Suprapubic skin (tissue), 4 donors: ENCODE results near the gene YTHDF1. TPM values are rescaled to one million over a fixed set of nuclear protein-coding genes. Genes with fewer than 3 reads are reported as not detected.

Experiments used
- DNase-seq, 2 donors: peaks; one replicate each; pipeline ENCODE4 v3.0.0-alpha.2; 2019; ENCODE audit warnings: low spot score in 2 of 2
- H3K27ac ChIP-seq: fragments of 200-600 bp; sonication (generic); one replicate; pipeline ENCODE4 v1.5.1; 2019
- H3K27me3 ChIP-seq: fragments of 200-600 bp; sonication (generic); one replicate; pipeline ENCODE4 v1.5.1; 2019
- H3K36me3 ChIP-seq: fragments of 200-600 bp; sonication (generic); one replicate; pipeline ENCODE4 v1.5.1; 2019
- H3K4me1 ChIP-seq: fragments of 200-600 bp; sonication (generic); one replicate; pipeline ENCODE4 v1.5.1; 2019
- H3K4me3 ChIP-seq: fragments of 200-600 bp; sonication (generic); one replicate; pipeline ENCODE4 v1.5.1; 2019; ENCODE audit warnings: mild to moderate bottlenecking
- H3K9me3 ChIP-seq: fragments of 200-600 bp; sonication (generic); one replicate; pipeline ENCODE4 v1.5.1; 2019
- CTCF ChIP-seq, 2 donors: fragments of 200-600 bp in 1 of 2; fragments of 450-650 bp in 1 of 2; sonication (generic) in 1 of 2; IDR thresholded peaks; one replicate each; pipeline ENCODE4 v1.5.1; 2016 to 2019; ENCODE audit warnings: antibody characterized with exemption in 2 of 2, mild to moderate bottlenecking in 1 of 2, moderate library complexity in 1 of 2
- EP300 ChIP-seq: sonication (generic); formaldehyde crosslinking; IDR thresholded peaks from one replicate; pipeline ENCODE4 v1.6.1; 2017; ENCODE audit warnings: antibody characterized with exemption
- POLR2A ChIP-seq, 2 donors: fragments of 450-650 bp; IDR thresholded peaks; one replicate each; pipeline ENCODE4 v1.6.1; 2017; ENCODE audit warnings: antibody characterized with exemption in 2 of 2, mild to moderate bottlenecking in 2 of 2, moderate library complexity in 2 of 2
- POLR2AphosphoS5 ChIP-seq, 3 donors: sonication (generic); formaldehyde crosslinking; IDR thresholded peaks; one replicate each; pipeline ENCODE4 v1.6.1; 2017; ENCODE audit warnings: antibody characterized with exemption in 3 of 3
- WGBS: methylation state at CpG from one replicate; pipeline ENCODE4 v1.1.5; 2018; 5-methylcytosine and 5-hydroxymethylcytosine counted together
- total RNA-seq, 4 donors: library from RNA; depleted of rRNA; stranded (reverse); fragments of >200 nt; gene quantifications; one replicate each; pipeline ENCODE4 v1.1.0, GENCODE V29; 2016

Gene YTHDF1
- total RNA-seq, 4 donors from 2014 or later, result 32.7 to 40.6 (median 34.0) TPM

DNA sequence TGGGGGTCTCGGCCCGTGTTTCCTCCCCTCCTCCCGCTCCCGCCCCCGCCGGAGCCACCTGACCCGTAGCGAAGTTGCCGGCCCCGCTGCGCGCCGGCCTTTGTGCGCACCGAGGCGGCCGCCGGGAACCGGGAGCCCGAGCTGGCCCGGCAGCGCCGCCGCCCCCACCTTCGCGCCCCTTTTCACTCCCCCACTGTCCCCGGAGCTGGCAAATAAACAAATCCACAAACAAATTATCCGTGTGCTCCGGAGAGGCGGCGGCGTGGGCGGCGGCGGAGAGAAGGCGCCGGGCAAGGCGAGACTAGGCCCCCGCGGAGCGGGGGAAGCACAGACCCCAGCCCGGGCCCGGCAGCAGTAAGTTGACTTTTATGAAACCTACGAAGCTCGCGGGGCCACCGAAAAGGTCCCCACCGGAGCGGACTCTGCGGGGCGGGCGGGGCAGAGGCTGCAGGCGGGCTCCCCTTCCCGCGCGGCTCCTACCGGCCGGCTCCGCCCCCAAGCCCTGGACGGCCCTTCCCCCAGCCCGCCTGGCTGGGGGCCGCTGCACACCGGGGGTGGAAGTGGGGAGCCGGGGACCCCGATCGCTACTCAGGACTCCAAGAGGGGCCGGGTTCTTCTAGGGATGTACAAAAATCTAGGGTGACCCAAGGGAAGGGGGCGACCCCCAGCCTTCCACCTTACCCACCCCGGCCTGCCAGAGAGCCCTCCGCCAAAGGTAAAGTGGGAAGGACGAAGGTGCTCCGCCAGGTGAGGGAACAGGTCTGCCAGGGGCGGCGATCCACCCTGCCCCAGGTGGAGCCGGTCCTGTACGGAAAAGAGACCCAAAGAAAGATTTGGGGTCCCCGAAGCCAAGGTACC is 40.7 kb downstream of the YTHDF1 start:
- H3K9me3 ChIP-seq, result no peaks in the 10 kb centered on the region
- peaks cover 93% of the 10 kb centered on the region for H3K27me3 ChIP-seq
- H3K36me3 ChIP-seq, result no peaks in the 10 kb centered on the region
- 0% methylated on average over 4 of the region's 77 CpGs for WGBS
- no peak overlapping the region for H3K27ac ChIP-seq
- no peak for DNase-seq
- H3K4me1 ChIP-seq, result peaks cover 42% of the 10 kb centered on the region
- TF ChIP-seq CTCF (IDR thresholded peaks at IDR 0.05) (no peak), POLR2AphosphoS5 (IDR thresholded peaks at IDR 0.05) (no peak), POLR2A (IDR thresholded peaks at IDR 0.05) (no peak), EP300 (no peak)
- H3K4me3 ChIP-seq, result no peak overlapping the region

DNA sequence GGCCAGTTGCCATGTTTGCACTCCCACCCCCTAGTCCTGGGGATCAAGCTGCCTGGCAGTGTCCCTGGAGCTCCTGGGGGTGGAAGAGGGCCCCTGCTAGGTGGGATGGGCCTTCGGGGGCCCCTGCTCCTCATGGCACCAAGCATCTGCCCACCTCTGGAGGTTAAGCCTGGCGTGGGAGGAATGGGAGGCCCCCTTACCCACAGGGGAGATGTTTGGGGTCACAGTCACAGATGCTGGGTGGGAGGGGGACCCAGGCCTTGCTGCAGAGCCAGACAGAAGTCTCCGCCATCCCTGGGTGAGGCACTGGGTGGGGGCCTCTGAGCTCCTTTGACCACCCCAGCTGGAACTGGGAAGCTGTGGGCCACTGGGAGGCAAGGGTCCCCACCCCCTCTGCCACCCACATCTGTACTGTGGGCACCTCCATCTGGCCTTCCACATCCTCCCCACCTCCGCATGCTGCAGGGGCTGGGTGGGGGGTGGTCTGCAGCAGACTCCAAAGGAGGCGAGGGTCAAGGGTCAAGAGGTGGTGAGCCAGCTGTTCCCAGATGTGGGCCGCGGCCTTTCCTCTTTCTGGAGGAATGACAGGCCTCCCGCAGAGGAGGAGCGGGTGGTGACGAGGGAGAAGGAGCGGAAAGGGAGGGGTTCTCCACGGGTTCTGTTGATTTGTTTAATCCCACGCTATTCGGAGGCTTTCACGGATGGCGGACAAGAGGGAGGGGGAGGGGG is 41.5 kb downstream of the YTHDF1 start:
- Histone ChIP-seq H3K27me3 (peaks cover 88% of the 10 kb centered on the region), H3K4me3 (no peak overlapping the region)
- WGBS, result 5% methylated on average over 11 of the region's 16 CpGs

DNA sequence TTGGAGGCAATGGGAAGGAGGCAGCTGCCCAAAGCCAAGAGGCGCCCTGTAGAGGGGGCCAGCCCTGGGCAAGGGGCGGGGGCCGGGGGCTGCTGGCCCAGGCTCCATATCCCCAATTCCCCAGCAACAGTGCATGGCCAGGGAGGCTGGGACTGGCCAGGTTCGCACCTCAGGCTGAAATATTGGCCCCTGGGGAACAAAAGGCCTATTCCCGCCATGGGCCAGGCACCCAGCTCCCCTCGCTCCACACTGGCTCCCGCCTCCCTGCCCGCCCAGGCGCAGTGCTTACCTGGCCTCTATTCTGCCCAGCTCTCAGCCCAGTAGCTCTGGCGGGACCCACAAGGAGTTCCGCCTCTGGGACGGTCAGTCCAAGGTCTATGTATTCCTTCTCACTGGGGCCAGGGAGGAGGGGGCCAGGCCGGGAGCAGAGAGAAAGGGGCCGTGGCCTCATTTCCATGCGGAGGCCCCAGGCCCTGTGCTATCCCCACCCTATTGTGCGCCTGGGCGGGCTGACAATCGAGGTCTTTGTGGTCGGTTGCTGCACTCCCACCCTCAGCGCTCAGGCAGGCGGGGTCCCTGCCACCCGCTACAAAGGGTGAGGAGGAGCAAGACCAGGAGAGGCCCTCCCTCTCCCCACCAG is 42.3 kb downstream of the YTHDF1 start:
- TF ChIP-seq EP300 (no peak), POLR2A (IDR thresholded peaks at IDR 0.05) (no peak), CTCF (IDR thresholded peaks at IDR 0.05) (no peak), POLR2AphosphoS5 (IDR thresholded peaks at IDR 0.05) (no peak)
- Histone ChIP-seq H3K4me3 (no peak overlapping the region), H3K9me3 (no peaks in the 10 kb centered on the region), H3K27me3 (peaks cover 82% of the 10 kb centered on the region), H3K4me1 (peaks cover 28% of the 10 kb centered on the region), H3K27ac (no peak overlapping the region), H3K36me3 (no peaks in the 10 kb centered on the region)
- WGBS, result no CpG with 5 or more reads among the region's 22 CpGs
- no peak for DNase-seq

More for the DNA sequence above, 41.5 kb downstream of the YTHDF1 start:
- Histone ChIP-seq H3K4me1 (peaks cover 36% of the 10 kb centered on the region), H3K9me3 (no peaks in the 10 kb centered on the region), H3K27ac (no peak overlapping the region), H3K36me3 (no peaks in the 10 kb centered on the region)
- DNase-seq, result no peak
- TF ChIP-seq POLR2AphosphoS5 (IDR thresholded peaks at IDR 0.05), result no peak

GRCh38 chr20:63172726-63173125 is 43.2 kb downstream of the YTHDF1 start:
- H3K27me3 ChIP-seq, result peaks cover 81% of the 10 kb centered on the region
- no peak for DNase-seq
- TF ChIP-seq CTCF (IDR thresholded peaks at IDR 0.05) (no peak), POLR2AphosphoS5 (IDR thresholded peaks at IDR 0.05) (no peak), EP300 (no peak), POLR2A (IDR thresholded peaks at IDR 0.05) (no peak)
- WGBS, result 80% methylated on average over 2 of the region's 8 CpGs
- no peaks in the 10 kb centered on the region for H3K9me3 ChIP-seq
- H3K36me3 ChIP-seq, result no peaks in the 10 kb centered on the region
- no peak overlapping the region for H3K4me3 ChIP-seq
- peaks cover 19% of the 10 kb centered on the region for H3K4me1 ChIP-seq
- no peak overlapping the region for H3K27ac ChIP-seq

DNA sequence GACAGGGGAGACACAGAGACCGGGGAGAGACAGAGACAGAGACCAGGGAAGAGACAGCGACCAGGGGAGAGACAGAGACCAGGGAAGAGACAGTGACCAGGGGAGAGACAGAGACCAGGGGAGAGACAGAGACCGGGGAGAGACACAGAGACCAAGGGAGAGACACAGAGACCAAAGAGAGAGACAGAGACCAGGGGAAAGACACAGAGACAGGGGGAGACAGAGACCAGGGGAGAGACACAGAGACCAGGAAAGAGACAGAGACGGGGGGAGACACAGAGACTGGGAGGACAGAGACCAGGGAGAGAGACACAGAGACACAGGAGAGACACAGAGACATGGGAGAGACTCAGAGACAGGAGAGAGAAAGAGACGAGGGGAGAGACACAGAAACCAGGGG is 43.9 kb downstream of the YTHDF1 start:
- Histone ChIP-seq H3K36me3 (no peaks in the 10 kb centered on the region), H3K9me3 (no peaks in the 10 kb centered on the region), H3K27me3 (peaks cover 74% of the 10 kb centered on the region), H3K27ac (no peak overlapping the region), H3K4me1 (peaks cover 11% of the 10 kb centered on the region), H3K4me3 (no peak overlapping the region)
- 78% methylated on average over 5 of the region's 5 CpGs for WGBS
- no peak for DNase-seq
- TF ChIP-seq POLR2AphosphoS5 (IDR thresholded peaks at IDR 0.05) (no peak), CTCF (IDR thresholded peaks at IDR 0.05) (no peak)
